GM12878 (cell line): ENCODE data around the gene PPP2R3B. TPM values are rescaled to one million over a fixed set of nuclear protein-coding genes. Genes with fewer than 3 reads are reported as not detected.

ENCODE experiments used
- ATAC-seq: fragments of 200-7000 bp; cut with Tn5 transposase; 3 replicates; pipeline ENCODE4 v1.9.1; 2020; ENCODE audit warnings: mild to moderate bottlenecking, moderate library complexity
- BruUV-seq: library from RNA; stranded (reverse); fragments of 400-500 nt; replicated peaks from 2 replicates; lab custom pipeline; 2021; lab: Mats Ljungman, UMichigan
- CTCF ChIA-PET: fragments of 300-600 bp; sonication (Branson Sonifier 250); formaldehyde crosslinking; extraction: SDS; loops from one replicate; lab custom pipeline; 2021; ENCODE audit warnings: inconsistent platforms; lab: Yijun Ruan, JAX
- POLR2A ChIA-PET: fragments of 350-600 bp; formaldehyde crosslinking; extraction: SDS; loops from one replicate; lab custom pipeline; 2021; ENCODE audit warnings: inconsistent platforms; lab: Charles Lee
- RAD21 ChIA-PET: fragments of 300-600 bp; sonication (Branson Sonifier 250); formaldehyde crosslinking; loops from one replicate; lab custom pipeline; 2023; ENCODE audit warnings: antibody characterized with exemption; ENCODE audit not compliant: unreplicated experiment; lab: Charles Lee
- SMC1A ChIA-PET: fragments of 300-600 bp; sonication (Branson Sonifier 250); formaldehyde crosslinking; loops from one replicate; lab custom pipeline; 2023; ENCODE audit not compliant: unreplicated experiment, uncharacterized antibody; lab: Charles Lee
- DNase-seq: peaks from one replicate; pipeline ENCODE4 v3.0.0-alpha.2; 2011; ENCODE audit warnings: low read depth, low spot score
- FAIRE-seq: peaks from 3 replicates; lab custom pipeline; 2011; peaks lifted over from hg19 to GRCh38; lab: Jason Lieb, UNC
- H2AFZ ChIP-seq: 2 replicates; pipeline ENCODE4 v1.6.0; 2011; ENCODE audit warnings: low read depth, low read length, control low read depth; ENCODE audit not compliant: control insufficient read depth
- H3K27ac ChIP-seq: 2 replicates; pipeline ENCODE4 v1.5.1; 2011; ENCODE audit warnings: control low read depth; ENCODE audit not compliant: control insufficient read depth, insufficient read depth
- H3K27me3 ChIP-seq, 2 experiments: replicated peaks in 1 of 2; 2 replicates each; pipeline versions ENCODE4 v1.6.0 to v1.6.1; 2011; ENCODE audit warnings: low read length in 1 of 2; ENCODE audit not compliant: control insufficient read depth in 2 of 2, insufficient read depth in 2 of 2
- H3K36me3 ChIP-seq, 2 experiments: 2 replicates each; pipeline ENCODE4 v1.5.1; 2011; ENCODE audit warnings: low read length in 1 of 2; ENCODE audit not compliant: control insufficient read depth in 2 of 2, insufficient read depth in 2 of 2
- H3K4me1 ChIP-seq: 2 replicates; pipeline ENCODE4 v1.6.1; 2011; ENCODE audit warnings: mild to moderate bottlenecking, low read length, moderate library complexity, mixed read lengths; ENCODE audit not compliant: control insufficient read depth, insufficient read depth
- H3K4me2 ChIP-seq: 2 replicates; pipeline ENCODE4 v1.6.0; 2011; ENCODE audit warnings: control low read depth; ENCODE audit not compliant: control insufficient read depth, insufficient read depth
- H3K4me3 ChIP-seq: fragments of 200-600 bp; sonication (generic); 2 replicates; pipeline ENCODE4 v1.5.1; 2016
- H3K79me2 ChIP-seq: 2 replicates; pipeline ENCODE4 v1.6.0; 2011; ENCODE audit warnings: low read length; ENCODE audit not compliant: control insufficient read depth, insufficient read depth
- H3K9ac ChIP-seq: 2 replicates; pipeline ENCODE4 v1.8.0; 2011; ENCODE audit warnings: low read length, control low read depth, mixed read lengths; ENCODE audit not compliant: control insufficient read depth, insufficient read depth
- H3K9me3 ChIP-seq: replicated peaks from 3 replicates; pipeline ENCODE4 v1.5.1; 2011; ENCODE audit warnings: mild to moderate bottlenecking, low read length; ENCODE audit not compliant: control insufficient read depth, insufficient read depth
- H4K20me1 ChIP-seq: 2 replicates; pipeline ENCODE4 v1.6.0; 2011; ENCODE audit not compliant: control insufficient read depth, insufficient read depth
- BMI1 ChIP-seq: fragments of 450-650 bp; IDR thresholded peaks from 2 replicates; pipeline ENCODE4 v1.6.1; 2016; ENCODE audit warnings: mild to moderate bottlenecking, moderate library complexity, borderline replicate concordance
- HCFC1 ChIP-seq: fragments of 150-350 bp; IDR thresholded peaks from 2 replicates; pipeline ENCODE4 v1.6.1; 2014; ENCODE audit warnings: low read length
- IKZF2 ChIP-seq, 2 experiments: fragments of 450-650 bp; IDR thresholded peaks; 2 replicates each; pipeline ENCODE4 v1.6.1; 2017; ENCODE audit warnings: mild to moderate bottlenecking in 2 of 2, moderate library complexity in 2 of 2
- MTA2 ChIP-seq: fragments of 450-650 bp; IDR thresholded peaks from 2 replicates; pipeline ENCODE4 v1.6.1; 2016; ENCODE audit warnings: low read depth, mild to moderate bottlenecking, moderate library complexity
- MYB ChIP-seq: fragments of 150-350 bp; IDR thresholded peaks from 2 replicates; pipeline ENCODE4 v1.6.1; 2014; ENCODE audit warnings: mild to moderate bottlenecking, low read depth, low read length, borderline replicate concordance
- NFXL1 ChIP-seq: fragments of 450-650 bp; IDR thresholded peaks from 2 replicates; pipeline ENCODE4 v1.6.1; 2017; ENCODE audit warnings: antibody characterized with exemption, mild to moderate bottlenecking, borderline replicate concordance
- SMARCA5 ChIP-seq: fragments of 450-650 bp; IDR thresholded peaks from 2 replicates; pipeline ENCODE4 v1.6.1; 2017; ENCODE audit warnings: mild to moderate bottlenecking
- YY1 ChIP-seq: IDR thresholded peaks from 2 replicates; pipeline ENCODE4 v1.6.1; 2011; ENCODE audit warnings: low read depth, mild to moderate bottlenecking, low read length
- ZNF217 ChIP-seq: fragments of 450-650 bp; IDR thresholded peaks from 2 replicates; pipeline ENCODE4 v1.6.1; 2017; ENCODE audit warnings: antibody characterized with exemption, mild to moderate bottlenecking
- ZSCAN29 ChIP-seq: fragments of 450-650 bp; IDR thresholded peaks from 2 replicates; pipeline ENCODE4 v1.6.1; 2017; ENCODE audit warnings: mild to moderate bottlenecking, moderate library complexity
- WGBS: methylation state at CpG from one replicate; pipeline ENCODE4 v1.1.6; 2016; ENCODE audit warnings: low lambda C conversion rate; ENCODE audit not compliant: insufficient replicate concordance, insufficient coverage; ENCODE audit errors: missing lambda C conversion rate; 5-methylcytosine and 5-hydroxymethylcytosine counted together
- in situ Hi-C: fragments of 300-500 bp; cut with MboI; formaldehyde crosslinking; loops from 9 replicates; pipeline ENCODE4 v1.14.3; 2018; ENCODE audit warnings: mixed read lengths
- intact Hi-C: fragments of 100-400 bp; cut with micrococcal nuclease; formaldehyde crosslinking; loops from one replicate; pipeline ENCODE4 v1.14.2; 2022; ENCODE audit not compliant: unreplicated experiment
- polyA plus RNA-seq, 11 experiments: library from polyadenylated mRNA; depleted of rRNA in 4 of 11; unstranded in 6 of 11; stranded (reverse) in 5 of 11; fragments of >200 nt; fragmentation: Nextera tagmentation in 4 of 11; fragmentation: Illumina TruSeq in 1 of 11; extraction: Ambion mirVana in 4 of 11; extraction: Trizol in 1 of 11; gene quantifications; 1 replicate in 1 of 11; 2 replicates in 10 of 11; pipeline versions ENCODE4 v1.2.1 to v1.2.3, GENCODE V29; 2011 to 2016; ENCODE audit warnings: inconsistent platforms in 2 of 11, missing spikeins in 2 of 11, low read depth in 1 of 11
- total RNA-seq, 4 experiments: library from RNA; depleted of rRNA in 3 of 4; stranded (reverse); fragments of >200 nt in 3 of 4; fragmentation: Illumina TruSeq in 1 of 4; extraction: Trizol in 1 of 4; gene quantifications; 2 replicates each; pipeline versions ENCODE4 v1.2.1 to v1.2.3, GENCODE V29; 2013 to 2021

Gene PPP2R3B
- total and polyA plus RNA-seq, 10 of the 15 experiments (the other 5 are each of a cell fraction or from before 2014, with no cell fraction given): 0.11 to 34.3 (median 9.7) TPM; not detected in 1

GRCh38 chrX:362351-362750 lies 24.4 kb downstream of the PPP2R3B start (continued):
- TF ChIP-seq ZNF217 (no peak), ZSCAN29 (no peak), BMI1 (no peak), IKZF2 (IDR thresholded peaks at IDR 0.05) (no peak), MTA2 (no peak), NFXL1 (no peak), YY1 (no peak)

GRCh38 chrX:361231-362145 lies 25.2 kb downstream of the PPP2R3B start:
- Histone ChIP-seq H3K4me1 (no peaks in the 10 kb centered on the region), H3K9me3 (peaks cover 3% of the 10 kb centered on the region; the same call in 2 of the 3 replicates), H3K9ac (no peak overlapping the region), H3K4me2 (no peak overlapping the region), H3K27ac (no peak overlapping the region), H3K4me3 (no peak overlapping the region), H2AFZ (no peak overlapping the region), H3K27me3 (no peaks in the 10 kb centered on the region), H3K79me2 (no peaks in the 10 kb centered on the region), H3K36me3 (no peaks in the 10 kb centered on the region), H4K20me1 (no peaks in the 10 kb centered on the region)
- ChIA-PET CTCF (no interaction called here), RAD21 (no interaction called here), POLR2A (no interaction called here), SMC1A (no interaction called here)
- no peak for ATAC-seq
- DNase-seq: no peak
- WGBS: 95% methylated on average over 51 of the region's 54 CpGs
- no peak for FAIRE-seq
- intact Hi-C loops: no loop called here
- no TSS peak for BruUV-seq
- in situ Hi-C loops: no loop called here
- TF ChIP-seq MYB: no peak
- TF ChIP-seq SMARCA5: no peak
- no peak for TF ChIP-seq HCFC1
